ENCODE results near the gene MRPS25.

DNA sequence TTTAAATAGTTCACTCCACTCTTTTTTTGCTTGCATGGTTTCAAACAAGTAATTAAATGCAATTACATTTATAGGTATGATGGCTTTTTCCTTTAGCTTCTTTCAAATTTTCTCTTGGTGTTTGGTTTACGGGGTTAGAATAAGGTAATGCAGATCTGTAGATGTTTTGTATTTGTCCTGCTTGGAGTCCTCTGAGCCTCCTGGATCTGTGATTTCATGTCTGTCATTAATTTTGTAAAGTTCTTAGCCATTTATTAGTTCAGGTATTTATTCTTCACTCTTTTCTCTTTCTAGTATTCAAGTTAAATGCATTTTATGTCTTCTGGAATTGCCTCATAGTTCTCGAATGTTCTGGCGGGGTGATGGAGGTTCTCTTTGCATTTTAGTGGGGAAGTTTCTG lies 1.4 kb upstream of the MRPS25 start:
- TF ChIP-seq JAZF1 (CRISPR knock-in tag; IDR thresholded peaks at IDR 0.05) = no peak
- TF ChIP-seq NR2C2 (CRISPR knock-in tag; IDR thresholded peaks at IDR 0.05) = no peak
- TF ChIP-seq PRRX2 (CRISPR knock-in tag; IDR thresholded peaks at IDR 0.05) = no peak
- TF ChIP-seq, protein P1, sequence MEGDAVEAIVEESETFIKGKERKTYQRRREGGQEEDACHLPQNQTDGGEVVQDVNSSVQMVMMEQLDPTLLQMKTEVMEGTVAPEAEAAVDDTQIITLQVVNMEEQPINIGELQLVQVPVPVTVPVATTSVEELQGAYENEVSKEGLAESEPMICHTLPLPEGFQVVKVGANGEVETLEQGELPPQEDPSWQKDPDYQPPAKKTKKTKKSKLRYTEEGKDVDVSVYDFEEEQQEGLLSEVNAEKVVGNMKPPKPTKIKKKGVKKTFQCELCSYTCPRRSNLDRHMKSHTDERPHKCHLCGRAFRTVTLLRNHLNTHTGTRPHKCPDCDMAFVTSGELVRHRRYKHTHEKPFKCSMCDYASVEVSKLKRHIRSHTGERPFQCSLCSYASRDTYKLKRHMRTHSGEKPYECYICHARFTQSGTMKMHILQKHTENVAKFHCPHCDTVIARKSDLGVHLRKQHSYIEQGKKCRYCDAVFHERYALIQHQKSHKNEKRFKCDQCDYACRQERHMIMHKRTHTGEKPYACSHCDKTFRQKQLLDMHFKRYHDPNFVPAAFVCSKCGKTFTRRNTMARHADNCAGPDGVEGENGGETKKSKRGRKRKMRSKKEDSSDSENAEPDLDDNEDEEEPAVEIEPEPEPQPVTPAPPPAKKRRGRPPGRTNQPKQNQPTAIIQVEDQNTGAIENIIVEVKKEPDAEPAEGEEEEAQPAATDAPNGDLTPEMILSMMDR (IDR thresholded peaks at IDR 0.05) = no peak
- TF ChIP-seq NFE2L1 (CRISPR knock-in tag; IDR thresholded peaks at IDR 0.05) = no peak
- TF ChIP-seq SMAD4 (CRISPR knock-in tag; IDR thresholded peaks at IDR 0.05) = no peak
- no peak for TF ChIP-seq ZNF423 (CRISPR knock-in tag; IDR thresholded peaks at IDR 0.05)
- no peak for TF ChIP-seq CBFB (CRISPR knock-in tag; IDR thresholded peaks at IDR 0.05; ENCODE audit: low read depth)
- TF ChIP-seq, protein P2, sequence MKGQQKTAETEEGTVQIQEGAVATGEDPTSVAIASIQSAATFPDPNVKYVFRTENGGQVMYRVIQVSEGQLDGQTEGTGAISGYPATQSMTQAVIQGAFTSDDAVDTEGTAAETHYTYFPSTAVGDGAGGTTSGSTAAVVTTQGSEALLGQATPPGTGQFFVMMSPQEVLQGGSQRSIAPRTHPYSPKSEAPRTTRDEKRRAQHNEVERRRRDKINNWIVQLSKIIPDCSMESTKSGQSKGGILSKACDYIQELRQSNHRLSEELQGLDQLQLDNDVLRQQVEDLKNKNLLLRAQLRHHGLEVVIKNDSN (CRISPR knock-in tag; IDR thresholded peaks at IDR 0.05) = no peak
- TF ChIP-seq, protein P3, sequence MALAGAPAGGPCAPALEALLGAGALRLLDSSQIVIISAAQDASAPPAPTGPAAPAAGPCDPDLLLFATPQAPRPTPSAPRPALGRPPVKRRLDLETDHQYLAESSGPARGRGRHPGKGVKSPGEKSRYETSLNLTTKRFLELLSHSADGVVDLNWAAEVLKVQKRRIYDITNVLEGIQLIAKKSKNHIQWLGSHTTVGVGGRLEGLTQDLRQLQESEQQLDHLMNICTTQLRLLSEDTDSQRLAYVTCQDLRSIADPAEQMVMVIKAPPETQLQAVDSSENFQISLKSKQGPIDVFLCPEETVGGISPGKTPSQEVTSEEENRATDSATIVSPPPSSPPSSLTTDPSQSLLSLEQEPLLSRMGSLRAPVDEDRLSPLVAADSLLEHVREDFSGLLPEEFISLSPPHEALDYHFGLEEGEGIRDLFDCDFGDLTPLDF (CRISPR knock-in tag; IDR thresholded peaks at IDR 0.05) = no peak
- no peak for TF ChIP-seq RELA (CRISPR knock-in tag; IDR thresholded peaks at IDR 0.05; ENCODE audit: borderline replicate concordance)
